Ovary (tissue), 3 donors: ENCODE results near the gene CHST13.

ENCODE experiments used
- CTCF ChIP-seq, 3 donors: fragments of 450-650 bp in 2 of 3; fragments of 200-600 bp in 1 of 3; IDR thresholded peaks; one replicate each; pipeline versions ENCODE4 v1.5.1 to v1.8.0; 2016 to 2022; ENCODE audit warnings: antibody characterized with exemption in 3 of 3, mild to moderate bottlenecking in 1 of 3
- EP300 ChIP-seq: sonication (generic); formaldehyde crosslinking; IDR thresholded peaks from one replicate; pipeline ENCODE4 v1.6.1; 2017; ENCODE audit warnings: antibody characterized with exemption
- donor health status: DM: no; HTN: no; CAD: no.

- TF ChIP-seq EP300 (no peak), CTCF (IDR thresholded peaks at IDR 0.05) (no peak)
These were observed 20.8 kb downstream of the CHST13 start for GRCh38 chr3:126544596-126545281.
